ENCODE measurements around the gene SLC30A4. TPM values are rescaled to one million over a fixed set of nuclear protein-coding genes. Genes with fewer than 3 reads are reported as not detected.

Gene SLC30A4
- total and polyA plus RNA-seq, 2 of the 4 experiments (the other 2 are of a cell fraction): 2.1 to 5.6 TPM

GRCh38 chr15:45474799-45475198, 47.8 kb downstream of the SLC30A4 start:
- no peak overlapping the region for H3K56ac ChIP-seq (ENCODE audit: extremely low read depth, insufficient read depth, low read length)
- H2BK20ac ChIP-seq (ENCODE audit: low read depth, low read length): no peak overlapping the region
- no peak overlapping the region for H2BK15ac ChIP-seq (ENCODE audit: low read depth, low read length)
- ChIA-PET POLR2A (ENCODE audit: unreplicated experiment) (no interaction called here), CTCF (interaction anchor here (0.7 kb wide), 1 partner anchor 884 kb away, joined by 6 read pairs; no protein-coding TSS in a partner anchor)
- DNase-seq (no peak), ATAC-seq (ENCODE audit: low read depth) (no peak)
- no peak for TF ChIP-seq CHD1 (IDR thresholded peaks at IDR 0.05; ENCODE audit: low read depth, low read length)
- TF ChIP-seq SMC3 (IDR thresholded peaks at IDR 0.05; ENCODE audit: low read depth, low read length): no peak
- TF ChIP-seq FOS (IDR thresholded peaks at IDR 0.05; ENCODE audit: low read depth, low read length): no peak
- no peak for TF ChIP-seq RCOR1 (IDR thresholded peaks at IDR 0.05; ENCODE audit: insufficient replicate concordance, low read length)
- no peak for TF ChIP-seq USF2 (IDR thresholded peaks at IDR 0.05; ENCODE audit: low read depth, low read length)
- no peak for TF ChIP-seq POLR2A (IDR thresholded peaks at IDR 0.05; ENCODE audit: low read depth, low read length)
- TF ChIP-seq CTCF (conservative IDR thresholded peaks at IDR 0.05; ENCODE audit: low read depth, low read length): no peak
- no peak for TF ChIP-seq MAFK (IDR thresholded peaks at IDR 0.05; ENCODE audit: low read depth, low read length)
- TF ChIP-seq BHLHE40 (IDR thresholded peaks at IDR 0.05; ENCODE audit: low read depth, low read length): no peak
- TF ChIP-seq MXI1 (IDR thresholded peaks at IDR 0.05; ENCODE audit: borderline replicate concordance, low read depth, low read length): no peak
- no peak for TF ChIP-seq RAD21 (IDR thresholded peaks at IDR 0.05; ENCODE audit: low read length)
- no peak for TF ChIP-seq RFX5 (IDR thresholded peaks at IDR 0.05; ENCODE audit: low read depth, low read length)
- no peak for TF ChIP-seq ELK1 (IDR thresholded peaks at IDR 0.05; ENCODE audit: borderline replicate concordance, low read depth, low read length)
- TF ChIP-seq NFE2L2 (IDR thresholded peaks at IDR 0.05; ENCODE audit: low read depth, low read length): no peak
- TF ChIP-seq MAZ (IDR thresholded peaks at IDR 0.05; ENCODE audit: borderline replicate concordance, low read depth, low read length): no peak
- no peak for TF ChIP-seq CEBPB (IDR thresholded peaks at IDR 0.05; ENCODE audit: low read depth, low read length)
- WGBS, 2 experiments (ENCODE audit: extremely low coverage in 2 of 2, insufficient read length in 1 of 2): 82% methylated on average over 5 of the region's 6 CpGs; no CpG with 5 or more reads in 1 of the 2 experiments
- no peak overlapping the region for H2BK120ac ChIP-seq (ENCODE audit: low read depth, low read length)
- H4K5ac ChIP-seq (ENCODE audit: low read depth, low read length): no peak overlapping the region
- no peaks in the 10 kb centered on the region for H3K4me1 ChIP-seq (ENCODE audit: control insufficient read depth, insufficient read depth, low read length)
- BruUV-seq (replicated peaks): no TSS peak
- peaks cover 2% of the 10 kb centered on the region for H3K27me3 ChIP-seq (ENCODE audit: control insufficient read depth, insufficient read depth, low read length)
- no peak overlapping the region for H3K4me3 ChIP-seq (ENCODE audit: insufficient read depth, low read depth, low read length)
- no peak overlapping the region for H3K18ac ChIP-seq (ENCODE audit: low read depth, low read length)
- H3K36me3 ChIP-seq (ENCODE audit: control insufficient read depth, insufficient read depth, low read length): no peaks in the 10 kb centered on the region
- no peak overlapping the region for H3K9ac ChIP-seq (ENCODE audit: low read depth, low read length)
- H2AK5ac ChIP-seq (ENCODE audit: low read depth, low read length): no peak overlapping the region
- no peak overlapping the region for H2AK9ac ChIP-seq (replicated peaks; ENCODE audit: low read depth, low read length, poor library complexity)
- no peak overlapping the region for H4K91ac ChIP-seq (ENCODE audit: insufficient read depth, low read depth, low read length)
- intact Hi-C loops (cut with micrococcal nuclease) (no loop called here), dilution Hi-C loops (cut with HindIII; ENCODE audit: low sequenced_read_pairs, unreplicated experiment) (no loop called here), in situ Hi-C loops (cut with MboI; ENCODE audit: low sequenced_read_pairs) (loop anchor here (5.0 kb wide), 1 partner anchor 38 kb away; no protein-coding TSS in a partner anchor)
- H3K9me3 ChIP-seq (ENCODE audit: control insufficient read depth, insufficient read depth, low read length): no peaks in the 10 kb centered on the region
- no peak overlapping the region for H2BK5ac ChIP-seq (ENCODE audit: low read depth, low read length, poor library complexity, severe bottlenecking)
- H4K20me1 ChIP-seq (ENCODE audit: insufficient read depth, low read length): no peaks in the 10 kb centered on the region
- H3K23ac ChIP-seq (ENCODE audit: low read depth, low read length): no peak overlapping the region
- peaks cover 3% of the 10 kb centered on the region; the same call in 1 of the 2 replicates for H3K9me1 ChIP-seq (ENCODE audit: insufficient read depth, low read length)
- no peaks in the 10 kb centered on the region for H3K79me1 ChIP-seq (ENCODE audit: low read depth in 1 of 2, low read length in 2 of 2)
- H3K14ac ChIP-seq (replicated peaks; ENCODE audit: low read depth, low read length): no peak overlapping the region
- no peak overlapping the region for H2AFZ ChIP-seq (replicated peaks; ENCODE audit: low read length, poor library complexity)
- H3K4me2 ChIP-seq (ENCODE audit: low read depth, low read length): no peak overlapping the region
- no peak overlapping the region for H3K27ac ChIP-seq (ENCODE audit: insufficient read depth, low read length)
- no peak overlapping the region for H4K8ac ChIP-seq (ENCODE audit: low read depth in 2 of 2, low read length in 2 of 2)
- no peak overlapping the region for H3K4ac ChIP-seq (ENCODE audit: low read depth, low read length)
